Nephron (organoid): ENCODE measurements around the gene ACAP2.

ENCODE experiments used
- H3K27ac Mint-ChIP-seq, 3 experiments: 2 replicates each; pipeline ENCODE4 v1.8.0; 2020; ENCODE audit warnings: mixed read lengths in 3 of 3, mild to moderate bottlenecking in 2 of 3, moderate library complexity in 1 of 3
- H3K27me3 Mint-ChIP-seq: 2 replicates; pipeline ENCODE4 v1.8.0; 2021; ENCODE audit warnings: low read depth, mild to moderate bottlenecking, moderate library complexity, mixed read lengths
- H3K36me3 Mint-ChIP-seq: 2 replicates; pipeline ENCODE4 v1.8.0; 2020; ENCODE audit warnings: low read depth, mixed read lengths
- H3K4me1 Mint-ChIP-seq: 2 replicates; pipeline ENCODE4 v1.8.0; 2020; ENCODE audit warnings: mixed read lengths
- H3K4me3 Mint-ChIP-seq, 3 experiments: 2 replicates each; pipeline ENCODE4 v1.8.0; 2020; ENCODE audit warnings: mild to moderate bottlenecking in 3 of 3, mixed read lengths in 3 of 3, moderate library complexity in 2 of 3
- H3K9me3 Mint-ChIP-seq: 2 replicates; pipeline ENCODE4 v1.8.0; 2020; ENCODE audit warnings: mixed read lengths
- CTCF ChIP-seq, 3 experiments: fragments of 200-600 bp; sonication (generic); IDR thresholded peaks; one replicate each; pipeline ENCODE4 v1.5.0; 2021; ENCODE audit warnings: antibody characterized with exemption in 3 of 3; ENCODE audit not compliant: unreplicated experiment in 3 of 3

The ACAP2 gene

GRCh38 chr3:195267096-195267495 lies 175.7 kb downstream of the ACAP2 start:
- Mint-ChIP-seq H3K4me1 (peaks cover 21% of the 10 kb centered on the region), H3K4me3 (peak overlapping the region in 1 of 3 experiments; percentile 74), H3K27ac (no peak overlapping the region), H3K9me3 (no peaks in the 10 kb centered on the region), H3K27me3 (no peaks in the 10 kb centered on the region), H3K36me3 (peaks cover 23% of the 10 kb centered on the region)
- no peak for TF ChIP-seq CTCF (IDR thresholded peaks at IDR 0.05; ENCODE audit: unreplicated experiment in 3 of 3)

DNA sequence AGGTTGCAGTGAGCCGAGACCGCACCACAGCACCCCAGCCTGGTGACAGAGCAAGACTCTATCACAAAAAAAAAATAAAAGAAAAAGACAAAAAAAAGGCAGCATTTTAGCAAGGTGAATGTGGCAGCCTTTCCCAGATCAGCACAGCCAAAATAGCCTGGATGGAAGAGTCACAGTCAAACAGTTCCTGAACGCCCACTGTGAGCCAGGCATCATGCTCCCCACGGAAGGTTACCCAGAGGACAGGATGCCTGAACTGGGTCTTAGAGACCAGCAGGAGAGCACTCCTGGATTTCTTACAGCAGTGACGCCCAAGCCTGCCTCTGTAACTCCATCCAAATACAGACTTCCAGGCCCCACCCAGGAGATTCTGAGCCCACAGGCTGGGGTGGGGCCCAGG lies 176.4 kb downstream of the ACAP2 start:
- Mint-ChIP-seq H3K27ac (no peak overlapping the region), H3K27me3 (no peaks in the 10 kb centered on the region), H3K4me1 (peaks cover 21% of the 10 kb centered on the region), H3K4me3 (no peak overlapping the region), H3K36me3 (peaks cover 23% of the 10 kb centered on the region), H3K9me3 (no peaks in the 10 kb centered on the region)
- no peak for TF ChIP-seq CTCF (IDR thresholded peaks at IDR 0.05; ENCODE audit: unreplicated experiment in 3 of 3)

- Mint-ChIP-seq H3K4me1 (peaks cover 21% of the 10 kb centered on the region), H3K27me3 (peaks cover 5% of the 10 kb centered on the region), H3K36me3 (peaks cover 23% of the 10 kb centered on the region), H3K9me3 (no peaks in the 10 kb centered on the region), H3K4me3 (no peak overlapping the region), H3K27ac (no peak overlapping the region)
- no peak for TF ChIP-seq CTCF (IDR thresholded peaks at IDR 0.05; ENCODE audit: unreplicated experiment in 3 of 3)
Observed at GRCh38 chr3:195265363-195265976, 177.3 kb downstream of the ACAP2 start.

DNA sequence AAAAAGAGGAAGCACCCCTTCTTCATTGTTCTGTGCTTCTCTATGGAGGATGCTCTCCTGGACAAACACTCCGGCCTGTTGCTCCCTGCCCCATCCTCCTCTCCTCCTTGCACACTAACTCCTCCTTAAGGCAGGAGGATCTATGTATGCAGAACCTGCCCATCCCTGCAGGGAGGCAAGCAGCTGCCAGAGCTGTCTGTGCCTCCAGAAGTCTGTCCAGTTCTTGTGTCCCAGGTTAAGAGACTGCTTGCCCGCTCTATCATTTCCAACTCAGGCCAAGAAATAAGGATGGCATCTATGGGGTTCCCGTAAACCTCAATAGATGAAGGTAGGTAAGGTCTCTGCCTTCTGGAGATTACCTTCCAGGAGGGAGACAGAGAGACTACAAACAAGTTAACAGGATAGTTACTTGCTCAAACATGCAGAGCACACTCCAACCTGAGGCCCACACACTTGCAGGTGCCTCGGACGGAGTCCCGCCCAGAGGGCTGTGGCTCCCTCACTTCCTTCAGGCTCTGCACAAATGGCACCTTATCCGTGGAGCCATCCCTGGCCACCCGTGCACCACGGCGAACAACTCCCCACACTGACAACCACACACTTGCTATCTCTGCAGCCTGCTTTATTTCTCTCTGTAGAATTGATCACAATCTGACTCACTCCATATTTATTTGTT lies 178.8 kb downstream of the ACAP2 start:
- H3K4me1 Mint-ChIP-seq = peaks cover 12% of the 10 kb centered on the region
- peaks cover 5% of the 10 kb centered on the region for H3K27me3 Mint-ChIP-seq
- peaks cover 23% of the 10 kb centered on the region for H3K36me3 Mint-ChIP-seq
- H3K27ac Mint-ChIP-seq = no peak overlapping the region
- no peak for TF ChIP-seq CTCF (IDR thresholded peaks at IDR 0.05; ENCODE audit: unreplicated experiment in 3 of 3)
- peak overlapping the region in 1 of 3 experiments; percentile 7 for H3K4me3 Mint-ChIP-seq
- no peaks in the 10 kb centered on the region for H3K9me3 Mint-ChIP-seq

DNA sequence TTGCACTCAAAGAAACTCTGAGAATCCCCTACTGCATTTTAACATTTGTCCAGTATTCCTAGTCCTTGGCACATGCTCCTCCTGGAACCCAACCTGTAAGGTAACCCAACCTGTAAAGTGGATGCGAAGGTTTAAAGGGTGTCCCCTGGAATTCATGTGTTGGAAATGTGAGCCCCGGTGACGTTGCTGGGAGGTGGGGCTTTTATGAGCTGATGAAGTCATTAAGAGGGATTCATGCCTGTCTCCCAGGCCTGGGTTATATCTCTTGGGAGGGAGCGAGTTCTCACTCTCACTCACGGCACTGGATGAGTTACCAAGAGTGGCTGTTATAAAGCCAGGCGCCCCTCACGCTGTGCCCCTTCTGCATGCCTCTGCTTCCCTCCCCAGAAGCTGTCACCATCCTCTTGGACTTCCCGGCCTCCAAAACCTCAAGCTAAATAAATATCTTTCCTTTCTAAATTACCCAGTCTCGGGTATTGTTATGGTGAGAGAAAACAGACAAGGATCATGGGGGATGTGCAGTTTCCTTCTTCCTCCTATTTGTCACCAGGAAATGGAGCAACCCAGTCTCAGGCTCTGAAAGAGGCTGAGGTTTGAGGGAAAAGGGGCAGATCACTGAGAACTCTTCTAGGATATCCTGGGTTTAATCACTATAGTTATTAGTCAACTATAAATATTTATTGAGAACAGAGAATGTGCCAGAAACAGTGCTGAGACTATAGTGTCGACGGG lies 179.5 kb downstream of the ACAP2 start:
- Mint-ChIP-seq H3K4me3 (peak overlapping the region in 1 of 3 experiments; percentile 7), H3K9me3 (no peaks in the 10 kb centered on the region), H3K27me3 (peaks cover 5% of the 10 kb centered on the region), H3K27ac (no peak overlapping the region), H3K36me3 (peaks cover 23% of the 10 kb centered on the region), H3K4me1 (peaks cover 13% of the 10 kb centered on the region)
- TF ChIP-seq CTCF (IDR thresholded peaks at IDR 0.05; ENCODE audit: unreplicated experiment in 3 of 3) = no peak
